Measurements from ENCODE around the gene RNF133.
A peak's percentile ranks its signal among the peaks of the same experiment; 100 is the strongest.
"Not testable (repeated sequence)": the region's sequence is repeated elsewhere in the genome, so short reads cannot be mapped to it uniquely, and the experiment has no call there.

The RNF133 gene

GRCh38 chr7:122688400-122688998, 10.4 kb downstream of the RNF133 start:
- no peak for DNase-seq

GRCh38 chr7:122686360-122686878, 12.5 kb downstream of the RNF133 start:
- DNase-seq: no peak

GRCh38 chr7:122684504-122684903, 14.4 kb downstream of the RNF133 start:
- DNase-seq: no peak

GRCh38 chr7:122682815-122683550, 15.9 kb downstream of the RNF133 start:
- no peak for DNase-seq

GRCh38 chr7:122681186-122681585, 17.7 kb downstream of the RNF133 start:
- DNase-seq: not testable (repeated sequence)

GRCh38 chr7:122679813-122680212, 19.1 kb downstream of the RNF133 start:
- no peak for DNase-seq

- not testable (repeated sequence) for DNase-seq
Observed at GRCh38 chr7:122679269-122679709, 19.6 kb downstream of the RNF133 start.

GRCh38 chr7:122677149-122677548, 21.8 kb downstream of the RNF133 start:
- no peak for DNase-seq

GRCh38 chr7:122676466-122676865, 22.5 kb downstream of the RNF133 start:
- DNase-seq: no peak

- no peak for DNase-seq
Observed at GRCh38 chr7:122675621-122676020, 23.3 kb downstream of the RNF133 start.

- DNase-seq: no peak
Observed at GRCh38 chr7:122675011-122675410, 23.9 kb downstream of the RNF133 start.

- peak; percentile 21 for DNase-seq
Observed at GRCh38 chr7:122674502-122674901, 24.4 kb downstream of the RNF133 start.

- DNase-seq: no peak
Observed at GRCh38 chr7:122673951-122674350, 25.0 kb downstream of the RNF133 start.

- DNase-seq: no peak
Observed at GRCh38 chr7:122672536-122672935, 26.4 kb downstream of the RNF133 start.

GRCh38 chr7:122663733-122664132, 35.2 kb downstream of the RNF133 start:
- DNase-seq: no peak

GRCh38 chr7:122658856-122659255, 40.1 kb downstream of the RNF133 start:
- no peak for DNase-seq

- no peak for DNase-seq
Observed at GRCh38 chr7:122653685-122654084, 45.2 kb downstream of the RNF133 start.

GRCh38 chr7:122652876-122653275, 46.0 kb downstream of the RNF133 start:
- DNase-seq: no peak

GRCh38 chr7:122651451-122651850, 47.5 kb downstream of the RNF133 start:
- DNase-seq: no peak

Data from fibroblast of skin of right biceps (primary cell).